ENCODE data around the gene METAP1. TPM values are rescaled to one million over a fixed set of nuclear protein-coding genes. Genes with fewer than 3 reads are reported as not detected.

METAP1 gene
- total and polyA plus RNA-seq, 2 of the 8 experiments (the other 6 are each of a cell fraction or from before 2014, with no cell fraction given), result 50.6 to 85.2 TPM

DNA sequence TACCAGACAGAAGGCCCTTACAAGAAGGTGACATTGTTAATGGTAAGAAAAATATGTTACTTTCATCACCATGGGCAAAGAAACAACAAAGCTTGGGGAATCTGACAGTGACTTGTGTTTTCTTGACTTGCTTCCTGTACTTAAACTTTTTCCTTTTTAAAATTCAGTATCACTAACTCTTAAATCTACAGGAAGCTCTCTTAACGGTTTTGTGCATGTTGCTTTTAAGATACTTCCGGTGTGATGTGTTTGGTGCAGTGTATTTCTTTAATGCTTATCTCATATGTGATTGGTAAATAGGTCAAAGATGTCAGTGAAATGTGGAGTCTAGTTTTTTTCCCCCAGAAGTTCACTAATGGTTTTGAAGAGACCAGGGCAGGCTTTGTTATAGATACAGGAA, 47.8 kb downstream of the METAP1 start:
- Histone ChIP-seq H3K4me3 (ENCODE audit: extremely low read depth in 1 of 4, insufficient read depth in 2 of 4, low read depth in 3 of 4, low read length in 4 of 4) (no peak overlapping the region), H4K8ac (ENCODE audit: extremely low read depth, insufficient read depth, low read length) (no peak overlapping the region), H2BK20ac (ENCODE audit: low read length) (no peak overlapping the region), H3K4ac (replicated peaks; ENCODE audit: insufficient read length, low read depth, low read length) (no peak overlapping the region), H3K14ac (ENCODE audit: insufficient read length) (no peak overlapping the region), H4K91ac (replicated peaks; ENCODE audit: insufficient read length, low read length) (no peak overlapping the region), H3K4me2 (ENCODE audit: insufficient read depth in 1 of 2, low read depth in 2 of 2, low read length in 2 of 2) (no peak overlapping the region), H2BK12ac (ENCODE audit: low read depth, low read length) (no peak overlapping the region), H3K79me2 (ENCODE audit: control insufficient read depth in 1 of 2, insufficient read depth in 2 of 2, low read length in 2 of 2) (peaks cover 0 to 5% of the 10 kb centered on the region in 2 experiments; a peak in 1 of 4 replicates), H2BK5ac (ENCODE audit: low read depth, low read length) (no peak overlapping the region), H3K79me1 (ENCODE audit: low read depth, low read length) (peaks cover 2% of the 10 kb centered on the region; the same call in 1 of the 2 replicates), H4K5ac (ENCODE audit: insufficient read length, low read depth, low read length) (no peak overlapping the region), H2BK120ac (replicated peaks; ENCODE audit: low read depth, low read length) (no peak overlapping the region), H2AK5ac (ENCODE audit: low read depth, low read length) (no peak overlapping the region), H3K9ac (replicated peaks in 1 of 4; ENCODE audit: extremely low read depth in 1 of 4, low read depth in 3 of 4, low read length in 3 of 4) (no peak overlapping the region), H2BK15ac (ENCODE audit: low read length) (no peak overlapping the region), H4K20me1 (replicated peaks in 1 of 2; ENCODE audit: control insufficient read depth in 1 of 2, insufficient read depth in 2 of 2, low read length in 2 of 2) (peaks cover 0 to 3% of the 10 kb centered on the region in 2 experiments), H3K4me1 (replicated peaks in 1 of 4; ENCODE audit: control insufficient read depth in 3 of 4, insufficient read depth in 4 of 4, low read length in 3 of 4) (no peaks in the 10 kb centered on the region), H3K18ac (ENCODE audit: extremely low read depth, low read length) (no peak overlapping the region), H3K27me3 (replicated peaks in 1 of 4; ENCODE audit: control insufficient read depth in 3 of 4, extremely low read depth in 1 of 4, insufficient read depth in 3 of 4, low read length in 3 of 4) (no peaks in the 10 kb centered on the region), H3K23me2 (ENCODE audit: low read depth, low read length) (no peaks in the 10 kb centered on the region), H3K9me3 (ENCODE audit: insufficient read depth in 2 of 2, low read depth in 1 of 2, low read length in 1 of 2) (0 out of 4 replicates have a peak, but pooled peaks cover 0 to under 1% of the 10 kb centered on the region in 2 experiments), H3K56ac (replicated peaks; ENCODE audit: insufficient read length, low read depth, low read length) (no peak overlapping the region), H2AFZ (ENCODE audit: low read length) (no peak overlapping the region), H3K27ac (ENCODE audit: low read depth, low read length) (no peak overlapping the region), H3K36me3 (ENCODE audit: control insufficient read depth in 2 of 4, insufficient read depth in 4 of 4, low read length in 3 of 4) (peaks cover 2 to 24% (median 11%) of the 10 kb centered on the region in 4 experiments; a peak in 6 of 8 replicates), H3K23ac (ENCODE audit: insufficient read length) (no peak overlapping the region)
- 93% methylated on average over 2 of the region's 2 CpGs; no CpG with 5 or more reads in 1 of the 2 experiments for WGBS, 2 experiments (ENCODE audit: extremely low coverage in 1 of 2, insufficient coverage in 1 of 2, insufficient read length in 1 of 2, insufficient replicate concordance in 2 of 2, low coverage in 1 of 2, low lambda C conversion rate in 2 of 2, missing lambda C conversion rate in 1 of 2)
- no peak for DNase-seq (ENCODE audit: low read depth in 1 of 2, low spot score in 2 of 2)
- CTCF ChIA-PET (ENCODE audit: partially characterized antibody), result interaction anchor here (0.6 to 2.9 kb wide), 5 partner anchors 11 to 235 kb away, joined by 3 to 14 read pairs (median 4); no protein-coding TSS in a partner anchor
- no peak for FAIRE-seq
- POLR2A ChIA-PET (ENCODE audit: partially characterized antibody), result interaction anchor here (1.4 kb wide), 1 partner anchor 10 kb away, joined by 3 read pairs; no protein-coding TSS in a partner anchor
- TF ChIP-seq POU5F1 (IDR thresholded peaks at IDR 0.05; ENCODE audit: low read depth, low read length) (no peak), NRF1 (IDR thresholded peaks at IDR 0.05; ENCODE audit: low read depth, low read length) (no peak), RAD21 (IDR thresholded peaks at IDR 0.05 in 1 of 2, conservative IDR thresholded peaks at IDR 0.05 in 1 of 2; ENCODE audit: low read depth in 2 of 2, low read length in 2 of 2) (no peak)
- TF ChIP-seq, protein P1, sequence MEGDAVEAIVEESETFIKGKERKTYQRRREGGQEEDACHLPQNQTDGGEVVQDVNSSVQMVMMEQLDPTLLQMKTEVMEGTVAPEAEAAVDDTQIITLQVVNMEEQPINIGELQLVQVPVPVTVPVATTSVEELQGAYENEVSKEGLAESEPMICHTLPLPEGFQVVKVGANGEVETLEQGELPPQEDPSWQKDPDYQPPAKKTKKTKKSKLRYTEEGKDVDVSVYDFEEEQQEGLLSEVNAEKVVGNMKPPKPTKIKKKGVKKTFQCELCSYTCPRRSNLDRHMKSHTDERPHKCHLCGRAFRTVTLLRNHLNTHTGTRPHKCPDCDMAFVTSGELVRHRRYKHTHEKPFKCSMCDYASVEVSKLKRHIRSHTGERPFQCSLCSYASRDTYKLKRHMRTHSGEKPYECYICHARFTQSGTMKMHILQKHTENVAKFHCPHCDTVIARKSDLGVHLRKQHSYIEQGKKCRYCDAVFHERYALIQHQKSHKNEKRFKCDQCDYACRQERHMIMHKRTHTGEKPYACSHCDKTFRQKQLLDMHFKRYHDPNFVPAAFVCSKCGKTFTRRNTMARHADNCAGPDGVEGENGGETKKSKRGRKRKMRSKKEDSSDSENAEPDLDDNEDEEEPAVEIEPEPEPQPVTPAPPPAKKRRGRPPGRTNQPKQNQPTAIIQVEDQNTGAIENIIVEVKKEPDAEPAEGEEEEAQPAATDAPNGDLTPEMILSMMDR (IDR thresholded peaks at IDR 0.05; ENCODE audit: control extremely low read depth in 1 of 3, insufficient read depth in 1 of 3, low read depth in 1 of 3, low read length in 3 of 3), result no peak
